GM19035 (cell line): ENCODE measurements around the gene PRSS36.
"Not testable (repeated sequence)": the region's sequence is repeated elsewhere in the genome, so short reads cannot be mapped to it uniquely, and the experiment has no call there.

Experiments
- ATAC-seq: cut with Tn5 transposase; IDR thresholded peaks from one replicate; pipeline ENCODE4 v1.9.1; 2021; ENCODE audit not compliant: unreplicated experiment

Gene PRSS36

DNA sequence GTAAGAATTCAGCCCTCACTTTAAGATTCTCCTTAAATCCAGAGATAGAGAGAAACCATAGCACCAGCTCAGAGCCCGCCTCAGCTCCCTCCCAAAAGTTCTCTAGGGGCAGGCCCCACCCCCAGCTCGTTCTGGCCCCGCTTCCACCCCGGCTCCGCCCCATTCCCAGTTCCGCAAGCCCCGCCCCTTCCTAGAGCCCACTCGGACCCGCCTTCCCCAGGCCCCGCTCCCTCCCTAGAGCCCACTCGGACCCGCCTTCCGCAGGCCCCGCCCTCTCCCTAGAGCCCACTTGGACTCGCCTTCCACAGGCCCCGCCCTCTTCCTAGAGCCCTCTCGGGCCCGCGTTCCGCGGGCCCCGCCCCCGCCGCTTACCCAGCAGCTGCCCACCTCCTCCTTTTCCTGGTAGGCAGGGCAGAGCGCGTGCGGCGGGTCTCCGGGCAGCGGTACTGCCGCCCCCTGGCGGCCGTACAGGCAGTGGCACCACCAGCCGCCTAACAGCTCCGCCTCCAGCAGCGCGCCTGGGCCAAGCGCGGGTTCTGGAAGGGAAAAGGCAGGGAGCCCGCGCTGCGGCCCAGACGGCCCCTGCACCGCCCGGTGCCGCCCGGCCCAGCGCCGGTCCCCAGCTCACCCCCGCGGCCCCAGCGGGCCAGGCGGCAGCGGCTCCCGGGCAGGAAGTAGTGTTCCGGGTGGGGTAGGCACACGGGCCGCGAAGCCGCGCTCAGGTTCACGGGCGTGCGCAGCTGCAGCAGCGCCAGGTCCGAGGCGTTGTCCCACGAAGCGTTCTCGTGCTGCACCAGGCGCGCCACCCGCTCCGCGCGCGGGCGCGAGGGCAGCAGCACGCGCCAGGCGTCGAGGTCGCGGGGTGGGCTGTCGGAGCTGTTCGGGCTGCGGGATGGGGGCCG is 7.5 kb downstream of the PRSS36 start:
- ATAC-seq = peak; percentile 90

DNA sequence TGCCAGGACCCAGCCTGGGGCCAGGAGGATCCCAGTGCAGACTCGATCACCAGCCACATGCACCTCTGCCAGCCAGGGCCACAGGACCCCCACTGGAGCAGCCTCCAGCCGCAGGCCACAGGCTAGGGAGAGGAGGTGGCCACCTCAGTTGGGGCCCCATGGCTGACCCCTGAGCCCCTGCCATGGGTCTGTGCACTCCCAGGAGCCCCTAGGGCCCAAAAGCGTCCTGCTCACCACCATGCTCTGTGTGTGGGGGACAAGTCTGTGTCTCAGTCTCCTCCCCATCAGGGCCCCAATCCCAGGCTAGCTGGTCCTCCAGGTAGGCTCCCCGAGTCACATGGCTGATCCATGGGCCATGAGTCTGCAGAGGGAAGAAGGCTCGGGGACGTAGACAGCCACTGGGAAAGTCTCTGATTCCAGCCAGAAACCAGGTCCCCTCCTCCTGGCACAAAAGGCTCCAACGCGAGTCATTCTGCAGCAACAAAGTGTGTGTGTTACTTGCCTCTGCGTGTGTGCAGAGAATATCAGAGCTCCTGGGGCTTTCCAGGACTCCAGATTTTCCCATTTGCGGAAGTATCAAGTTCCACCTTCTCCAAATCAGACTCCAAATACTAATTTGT is 8.3 kb downstream of the PRSS36 start:
- ATAC-seq = no peak

DNA sequence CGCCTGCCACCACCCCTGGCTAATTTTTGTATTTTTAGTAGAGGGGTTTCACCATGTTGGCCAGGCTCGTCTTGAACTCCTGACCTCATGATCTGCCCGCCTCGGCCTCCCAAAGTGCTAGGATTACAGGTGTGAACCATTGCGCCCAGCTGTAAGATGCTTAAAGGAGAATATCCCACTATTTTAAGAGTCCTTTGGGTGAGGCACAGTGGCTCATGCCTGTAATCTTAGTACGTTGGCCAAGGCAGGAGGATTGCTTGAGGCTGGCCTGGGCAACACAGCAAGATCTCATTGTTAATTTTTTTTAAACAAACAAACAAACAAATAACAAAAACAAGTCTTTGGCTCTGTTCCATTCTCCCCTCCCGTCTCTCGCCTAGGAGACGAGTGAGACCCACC is 8.8 kb downstream of the PRSS36 start:
- not testable (repeated sequence) for ATAC-seq

DNA sequence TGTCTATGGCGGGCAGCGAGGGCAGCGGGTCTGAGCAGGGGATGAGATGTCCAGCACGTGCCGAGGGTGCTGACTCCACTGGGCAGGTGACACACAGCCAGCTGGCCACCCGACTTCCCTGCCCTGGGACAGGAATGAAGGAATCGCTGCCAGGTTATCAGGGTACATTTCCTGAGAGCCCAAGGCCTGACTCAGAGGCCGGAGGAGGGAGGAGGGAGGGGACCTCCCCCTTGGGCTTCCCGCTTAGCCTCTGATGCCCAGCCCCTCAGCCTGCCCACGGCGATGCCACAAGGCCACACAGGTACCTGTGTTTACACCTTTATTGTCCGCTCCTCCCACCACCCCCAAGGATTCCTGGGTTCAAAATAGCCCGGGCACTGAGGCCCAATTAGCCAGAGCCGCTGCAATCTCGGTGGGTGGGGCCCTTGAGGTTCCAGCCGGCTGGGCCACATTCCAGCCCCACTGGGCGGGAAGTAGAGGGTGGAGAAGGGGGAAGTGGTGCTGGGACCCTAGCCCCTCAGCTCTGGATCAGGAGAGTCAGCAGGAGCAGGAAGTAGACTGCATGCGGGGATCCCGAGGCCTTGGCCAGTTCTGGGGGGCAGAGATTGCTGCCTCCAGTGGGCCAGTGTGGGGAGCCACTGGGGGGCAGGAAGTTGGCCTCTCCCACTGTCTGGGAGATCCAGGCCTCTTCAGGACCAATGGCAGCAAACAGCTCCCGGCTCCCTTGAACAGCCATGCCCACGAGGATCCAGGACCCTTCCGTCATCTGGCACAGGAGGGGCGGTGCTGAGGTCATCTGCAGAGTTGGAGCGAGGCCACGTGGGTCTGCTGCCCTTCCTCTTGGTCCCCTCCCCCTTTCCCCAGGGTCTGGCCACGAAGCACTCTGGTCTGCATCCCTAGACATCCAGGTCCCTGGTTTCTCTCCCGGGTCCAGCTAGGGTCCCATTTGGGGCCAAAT is 11.0 kb downstream of the PRSS36 start:
- ATAC-seq = no peak

DNA sequence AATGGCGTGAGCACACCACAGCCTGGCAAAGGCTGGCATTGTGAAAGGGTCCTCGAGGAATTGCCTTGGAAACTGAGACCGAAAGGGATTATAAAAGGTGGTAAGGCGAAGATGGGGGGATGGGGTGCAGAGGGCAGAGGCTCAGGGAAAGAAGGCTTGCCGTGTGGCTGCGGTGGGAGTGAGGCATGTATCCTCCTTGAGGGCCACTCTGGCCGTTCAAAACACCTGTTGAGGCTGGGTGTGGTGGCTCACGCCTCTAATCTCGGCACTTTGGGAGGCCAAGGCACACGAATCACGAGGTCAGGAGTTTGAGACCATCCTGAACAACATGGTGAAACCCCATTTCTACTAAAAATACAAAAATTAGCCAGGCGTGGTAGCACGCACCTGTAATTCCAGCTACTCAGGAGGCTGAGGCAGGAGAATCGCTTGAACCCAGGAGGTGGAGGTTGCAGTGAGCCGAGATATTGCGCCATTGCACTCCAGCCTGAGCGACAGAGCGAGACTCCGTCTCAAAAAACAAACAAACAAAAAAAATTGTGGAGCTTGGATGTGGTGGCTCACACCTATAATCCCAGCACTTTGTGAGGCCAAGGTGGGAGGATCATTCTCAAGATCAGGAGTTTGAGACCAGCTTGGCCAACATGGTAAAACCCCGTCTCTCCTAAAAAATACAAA is 12.9 kb downstream of the PRSS36 start:
- not testable (repeated sequence) for ATAC-seq

DNA sequence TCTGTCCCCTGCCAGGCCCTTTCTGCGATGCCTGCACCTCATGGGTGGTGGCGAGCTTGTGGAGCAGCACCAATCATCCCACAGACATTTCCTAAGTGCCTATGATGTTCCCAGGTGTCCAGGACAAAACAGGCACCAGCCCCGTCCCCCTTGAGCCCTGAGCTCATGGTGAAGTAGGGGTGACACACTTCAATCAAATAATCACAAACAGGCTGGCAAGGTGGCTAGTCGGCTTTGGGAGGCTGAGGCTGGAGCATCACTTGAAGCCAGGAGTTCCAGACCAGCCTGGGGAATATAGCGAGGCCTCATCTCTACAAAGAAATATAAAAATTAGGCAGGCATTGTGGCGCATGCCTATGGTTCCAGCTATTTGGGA is 13.6 kb downstream of the PRSS36 start:
- ATAC-seq = no peak

DNA sequence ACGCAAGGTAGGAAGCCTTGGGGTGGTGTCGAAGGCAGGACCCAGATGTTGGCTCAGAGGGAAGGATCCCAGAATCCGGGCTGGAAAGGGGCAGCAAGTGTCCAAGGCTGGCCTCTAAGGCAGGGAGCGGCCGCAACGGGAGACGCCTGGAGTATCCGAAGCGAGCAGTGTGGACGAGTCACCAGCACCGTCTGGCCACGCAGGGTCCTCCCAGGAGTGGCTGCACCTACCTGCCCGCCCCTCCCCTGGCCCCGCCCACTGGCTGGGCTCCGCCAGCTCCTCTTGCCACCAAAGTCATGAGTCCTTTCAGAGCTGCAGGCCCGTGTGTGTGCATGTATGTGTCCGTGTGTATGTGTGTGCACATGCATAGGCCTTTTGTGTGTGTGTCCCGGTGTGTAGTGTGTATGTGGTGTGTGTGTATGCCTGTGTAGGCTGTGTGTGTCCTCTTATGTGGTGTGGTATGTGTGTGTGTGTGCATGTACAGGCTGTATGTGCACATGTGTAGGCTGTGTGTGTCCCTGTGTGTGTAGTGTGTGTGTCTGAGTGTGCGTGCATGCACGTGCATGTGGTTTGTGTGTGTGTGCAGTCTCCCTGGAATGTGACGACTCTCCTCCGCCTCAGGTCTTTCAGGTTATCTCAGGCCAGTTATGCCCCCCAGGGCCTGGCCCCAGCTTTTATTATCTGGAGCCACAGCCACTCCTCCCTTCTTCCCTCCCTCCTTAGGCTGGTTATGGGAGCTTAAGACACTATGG is 14.2 kb downstream of the PRSS36 start, which contains the start of gene PRSS8:
Gene PRSS8, minus strand, starts transcription at position 193 of the 752 bp plus-strand sequence. CDS start 229 bp downstream, outside the sequence.
- no peak for ATAC-seq

DNA sequence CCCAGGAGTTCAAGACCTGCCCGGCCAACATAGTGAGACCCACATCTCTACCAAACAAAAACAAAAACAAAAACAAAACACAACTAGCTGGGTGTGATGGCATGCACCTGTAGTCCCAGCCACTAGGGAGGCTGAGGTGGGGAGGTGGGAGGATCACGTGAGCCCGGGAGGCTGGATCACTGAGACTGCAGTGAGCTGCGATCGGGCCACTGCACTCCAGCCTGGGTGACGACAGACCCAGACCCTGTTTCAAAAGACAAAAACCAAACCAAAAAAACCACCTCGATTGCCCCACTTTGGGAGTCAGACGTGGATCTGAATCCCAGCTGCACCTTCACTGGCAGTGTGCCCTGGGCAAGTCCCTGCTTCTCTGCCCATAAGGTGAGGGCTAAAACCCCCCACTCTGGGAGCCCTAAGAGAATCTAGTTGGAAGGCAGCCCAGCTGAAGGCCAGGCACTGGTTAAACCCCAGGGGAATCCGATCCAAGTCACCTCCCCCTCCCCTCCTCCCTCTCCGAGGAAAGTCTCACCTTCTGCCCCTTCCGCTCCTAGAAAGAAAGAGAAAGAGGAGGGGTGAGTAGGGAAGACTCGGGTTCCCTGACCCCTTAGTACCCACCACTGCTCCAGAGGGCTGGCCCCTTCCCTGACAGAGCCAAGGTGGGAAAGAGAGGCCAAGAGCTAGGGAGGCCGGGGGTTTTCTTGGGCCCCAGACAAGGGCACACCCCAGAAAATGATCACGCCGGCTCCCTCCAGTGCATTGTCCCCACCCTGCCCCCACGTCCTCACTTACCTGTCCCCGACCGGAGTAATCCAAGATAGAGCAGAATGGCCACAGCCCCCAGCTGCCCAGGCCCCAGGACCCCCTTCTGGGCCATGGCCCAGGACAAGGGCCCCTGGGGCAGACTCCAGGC is 15.0 kb downstream of the PRSS36 start:
- no peak for ATAC-seq

DNA sequence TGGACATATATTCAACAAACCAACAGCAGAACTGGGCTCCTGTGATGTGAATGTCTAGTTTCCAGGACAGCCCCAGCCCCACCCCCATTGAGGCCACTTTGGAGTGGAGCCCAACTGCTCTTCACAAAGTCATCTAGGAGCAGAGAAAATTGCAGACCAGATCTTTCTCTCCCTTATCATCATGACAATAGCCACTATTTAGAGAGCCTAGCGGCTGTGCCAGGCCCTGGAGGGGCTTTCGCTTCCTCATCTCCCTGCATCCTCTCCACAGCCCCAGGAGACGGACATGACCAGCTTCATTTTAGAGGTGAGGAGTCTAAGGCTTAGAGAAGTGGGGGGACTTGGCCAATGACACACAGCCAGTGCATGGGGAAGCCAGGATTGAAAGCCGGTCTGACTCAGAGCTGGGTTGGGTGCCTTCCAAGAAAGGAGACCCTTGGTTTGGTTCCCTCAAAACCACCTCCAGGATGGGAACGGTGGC is 15.7 kb downstream of the PRSS36 start:
- ATAC-seq = no peak

DNA sequence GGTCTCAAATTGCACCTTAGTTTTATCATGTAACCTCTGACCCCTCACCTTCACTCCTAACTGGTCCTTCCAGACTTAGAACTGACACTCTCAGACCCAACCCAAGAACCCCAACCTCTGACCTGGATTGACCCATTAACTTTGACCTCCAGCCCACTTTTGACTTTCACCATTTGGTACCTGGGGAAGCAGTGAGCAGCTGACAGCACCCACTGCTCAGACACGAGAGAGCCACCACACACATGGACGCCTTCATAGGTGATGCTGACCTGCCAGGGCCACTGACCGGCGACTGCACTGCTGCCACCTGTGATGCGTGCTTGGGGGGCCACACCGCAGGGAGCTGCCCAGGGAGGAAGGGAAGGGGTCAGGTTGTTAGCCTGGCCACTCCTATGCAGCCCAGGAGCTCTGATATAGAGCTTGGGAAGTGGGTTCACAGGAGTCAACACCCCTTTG is 16.8 kb downstream of the PRSS36 start:
- no peak for ATAC-seq

DNA sequence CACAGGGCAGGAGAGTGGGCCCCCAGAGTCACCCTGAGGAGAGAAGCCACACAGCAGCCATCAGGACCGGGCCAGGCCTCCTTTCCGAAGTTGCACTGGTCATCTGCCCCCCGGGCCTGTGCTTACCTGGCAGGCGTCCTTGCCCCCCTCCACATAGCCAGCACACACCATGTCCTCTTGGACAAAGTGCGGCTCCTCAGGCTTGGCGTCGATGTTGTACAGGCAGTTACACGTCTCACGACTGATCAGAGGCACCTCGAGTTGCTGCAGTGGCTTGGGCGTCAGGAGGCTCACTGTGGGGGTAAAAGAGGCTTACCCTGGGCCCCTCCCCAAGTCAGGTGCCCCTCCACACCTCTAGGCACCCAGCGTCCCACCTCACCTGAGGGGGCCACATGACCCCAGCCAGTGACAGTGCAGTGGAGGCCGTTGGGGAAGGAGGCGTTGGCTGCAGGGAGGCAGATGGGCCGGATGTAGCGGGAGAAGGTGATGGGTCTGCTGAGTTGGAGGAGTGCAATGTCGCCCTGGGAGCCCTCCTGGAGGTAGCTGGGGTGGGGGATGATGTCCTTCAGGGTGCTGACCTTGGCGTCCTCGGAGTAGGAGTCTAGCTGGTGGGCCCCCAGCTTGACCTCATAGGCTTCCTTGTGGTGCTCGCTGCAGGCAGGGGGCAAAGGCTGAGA is 17.4 kb downstream of the PRSS36 start:
- no peak for ATAC-seq

DNA sequence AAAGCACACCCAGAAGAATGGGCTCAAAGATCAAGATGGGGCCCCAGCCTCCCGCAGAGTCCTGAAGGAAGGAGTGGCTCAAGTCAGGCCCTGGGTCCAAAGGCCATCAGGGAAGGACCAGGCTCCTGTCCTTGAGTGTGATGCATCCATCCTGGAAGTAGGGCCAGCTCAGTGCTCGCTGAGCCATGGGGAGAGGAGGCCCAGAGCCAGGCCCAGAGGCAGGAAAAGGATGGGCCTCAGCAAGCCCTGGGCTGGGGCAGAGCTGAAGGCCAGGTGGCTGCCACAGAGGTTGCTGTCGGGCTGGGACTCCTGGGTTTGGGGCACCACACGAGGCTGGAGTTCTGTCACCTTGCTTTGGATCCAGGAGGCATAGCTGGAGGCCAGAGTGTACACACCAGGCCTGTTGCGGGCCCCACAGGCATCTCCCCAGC is 18.0 kb downstream of the PRSS36 start:
- ATAC-seq = no peak

DNA sequence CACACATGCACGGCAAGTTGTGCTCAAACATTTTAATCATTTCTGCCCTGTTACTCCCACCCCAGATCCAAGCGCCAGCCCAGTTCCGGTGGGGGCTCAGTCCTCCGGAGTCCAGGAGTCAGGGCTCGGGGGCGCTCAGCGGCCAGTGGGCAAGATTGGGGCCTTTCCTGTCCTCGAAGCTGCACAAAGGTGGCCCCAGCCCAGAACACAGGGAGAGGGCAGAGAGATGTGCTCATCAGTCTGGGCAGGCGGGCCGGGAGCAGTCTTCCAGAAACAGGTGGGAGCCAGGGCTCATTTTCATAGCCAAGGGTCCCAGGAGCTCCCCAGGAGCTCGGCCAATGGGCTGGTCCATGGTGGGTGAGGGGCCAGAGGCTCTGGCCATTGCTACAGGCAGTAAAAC is 18.4 kb downstream of the PRSS36 start:
- ATAC-seq = no peak

DNA sequence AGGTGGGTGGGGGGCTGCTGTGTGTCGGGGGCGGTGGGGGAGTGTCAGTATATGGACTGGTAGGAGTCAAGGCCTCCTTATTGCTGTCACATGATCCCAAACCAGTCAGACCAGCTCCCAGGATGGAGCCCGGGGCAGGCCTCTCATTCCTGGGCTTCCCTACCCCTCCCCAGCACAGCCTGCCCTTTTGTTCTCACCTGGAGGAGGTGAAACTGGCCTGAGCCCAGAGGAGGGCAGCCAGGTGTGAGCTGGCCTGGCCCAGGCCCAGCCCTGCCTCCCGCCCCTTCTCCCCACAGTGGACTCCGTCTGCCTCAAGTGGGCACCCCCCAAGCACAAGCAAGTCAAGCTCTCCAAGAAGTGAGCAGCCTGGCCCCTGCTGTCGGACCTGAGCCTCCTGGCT is 19.0 kb downstream of the PRSS36 start:
- no peak for ATAC-seq

DNA sequence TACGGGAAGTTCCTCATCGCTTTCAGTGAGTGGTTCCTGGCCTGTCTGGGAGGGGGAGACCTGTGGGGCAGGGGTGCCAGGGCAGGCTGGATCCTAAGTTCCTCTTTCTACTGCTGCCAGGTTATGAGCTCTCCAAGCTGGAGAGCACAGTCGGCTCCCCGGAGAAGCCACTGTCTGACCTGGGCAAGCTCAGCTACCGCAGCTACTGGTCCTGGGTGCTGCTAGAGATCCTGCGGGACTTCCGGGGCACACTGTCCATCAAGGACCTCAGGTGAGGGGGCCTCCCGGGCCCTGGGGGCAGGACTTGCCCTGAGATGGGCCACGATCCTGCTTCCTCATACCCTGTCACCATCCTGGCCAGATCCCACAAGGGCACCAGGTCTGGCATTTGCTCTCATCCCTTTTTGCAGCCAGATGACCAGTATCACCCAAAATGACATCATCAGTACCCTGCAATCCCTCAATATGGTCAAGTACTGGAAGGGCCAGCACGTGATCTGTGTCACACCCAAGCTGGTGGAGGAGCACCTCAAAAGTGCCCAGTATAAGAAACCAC is 19.5 kb downstream of the PRSS36 start:
- no peak for ATAC-seq

DNA sequence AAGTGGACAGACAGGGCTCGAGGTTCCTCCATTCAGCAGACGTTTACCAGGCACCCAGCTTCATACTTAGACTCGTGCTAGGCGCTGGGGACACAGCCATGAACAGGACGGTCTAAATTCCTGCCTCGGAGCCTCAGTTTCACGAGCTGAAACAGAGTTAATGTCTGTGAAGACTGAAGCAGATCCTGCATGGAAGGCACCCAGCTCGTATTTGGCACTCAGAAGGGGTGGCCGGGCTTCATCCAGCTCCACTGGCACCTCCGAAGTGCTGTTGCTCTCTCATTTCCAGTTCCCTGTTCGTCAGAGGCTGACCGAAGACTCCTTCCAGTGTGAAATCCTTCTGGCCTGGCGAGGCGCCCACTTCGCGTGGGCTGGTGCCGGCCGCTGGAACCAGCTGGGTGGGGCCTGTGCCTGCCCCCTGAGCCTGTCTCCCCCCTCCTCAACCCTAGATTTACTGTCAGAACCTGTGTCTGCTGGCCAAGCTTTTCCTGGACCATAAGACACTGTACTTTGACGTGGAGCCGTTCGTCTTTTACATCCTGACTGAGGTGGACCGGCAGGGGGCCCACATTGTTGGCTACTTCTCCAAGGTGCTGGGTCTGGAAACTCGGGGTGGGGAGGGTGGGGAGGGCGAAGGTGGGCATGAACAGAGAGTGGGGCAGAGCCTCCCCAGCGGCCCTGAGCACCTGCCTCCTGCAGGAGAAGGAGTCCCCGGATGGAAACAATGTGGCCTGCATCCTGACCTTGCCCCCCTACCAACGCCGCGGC is 20.1 kb downstream of the PRSS36 start:
- ATAC-seq = no peak
